GM12865 (cell line): ENCODE results near the gene CELSR1.
A peak's percentile ranks its signal among the peaks of the same experiment; 100 is the strongest.

Experiments used
- DNase-seq: peaks from one replicate; pipeline ENCODE4 v3.0.0; 2010; ENCODE audit warnings: low read depth
- H3K4me3 ChIP-seq: 2 replicates; pipeline ENCODE4 v1.5.1; 2011; ENCODE audit warnings: mild to moderate bottlenecking, low read depth, low read length, control low read depth
- CTCF ChIP-seq: IDR thresholded peaks from 2 replicates; pipeline ENCODE4 v1.5.1; 2011; ENCODE audit warnings: low read length, control low read depth, low read depth, inconsistent platforms; ENCODE audit not compliant: insufficient read depth; ENCODE audit errors: missing control alignments

Gene CELSR1

GRCh38 chr22:46578824-46579561 lies 41.6 kb upstream of the CELSR1 start:
- no peak overlapping the region for H3K4me3 ChIP-seq
- no peak for TF ChIP-seq CTCF
- no peak for DNase-seq

GRCh38 chr22:46578251-46578823 lies 40.9 kb upstream of the CELSR1 start:
- DNase-seq = no peak
- H3K4me3 ChIP-seq = no peak overlapping the region; the same call in 1 of the 2 replicates
- TF ChIP-seq CTCF = no peak

GRCh38 chr22:46577368-46578249 lies 40.2 kb upstream of the CELSR1 start:
- no peak for DNase-seq
- peak overlapping the region; percentile 61 for H3K4me3 ChIP-seq
- TF ChIP-seq CTCF = no peak

- TF ChIP-seq CTCF = no peak
- peak; percentile 70 for DNase-seq
- H3K4me3 ChIP-seq = peak overlapping the region; percentile 61; the same call in 1 of the 2 replicates
These were observed 39.3 kb upstream of the CELSR1 start for GRCh38 chr22:46576556-46577367.

- peak overlapping the region; percentile 19; the same call in 1 of the 2 replicates for H3K4me3 ChIP-seq
- no peak for DNase-seq
- no peak for TF ChIP-seq CTCF
These were observed 38.6 kb upstream of the CELSR1 start for GRCh38 chr22:46575911-46576555.
